ENCODE data around the gene SMIM10L2A. TPM values are rescaled to one million over a fixed set of nuclear protein-coding genes. Genes with fewer than 3 reads are reported as not detected.
"Not testable (repeated sequence)": the region's sequence is repeated elsewhere in the genome, so short reads cannot be mapped to it uniquely, and the experiment has no call there.

Gene SMIM10L2A
- total RNA-seq, 1 donor from 2014 or later, result 23.6 TPM

DNA sequence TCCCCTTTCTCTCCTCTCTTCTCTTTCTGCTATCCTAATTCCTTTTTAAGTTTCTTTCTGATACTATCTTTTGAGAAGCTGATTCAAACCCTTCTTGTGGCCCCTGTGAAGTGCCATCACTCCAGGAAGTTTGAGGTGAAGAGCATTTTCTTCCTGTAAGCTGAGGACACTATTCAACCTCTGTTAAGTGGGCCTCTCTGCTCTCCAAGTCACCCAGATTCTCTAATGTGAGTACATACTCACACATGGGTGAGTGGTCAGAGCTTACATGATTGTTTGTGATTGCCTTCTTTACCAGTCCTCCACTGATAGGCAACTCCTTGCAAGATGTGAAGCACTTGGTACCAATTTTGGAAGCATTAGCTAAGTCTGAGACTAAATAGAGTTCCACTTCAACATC is 18.4 kb upstream of the SMIM10L2A start:
- no peaks in the 10 kb centered on the region for H3K36me3 Mint-ChIP-seq (ENCODE audit: low read depth, unreplicated experiment)
- no peak for DNase-seq (ENCODE audit: low spot score)
- TF ChIP-seq, protein P1, sequence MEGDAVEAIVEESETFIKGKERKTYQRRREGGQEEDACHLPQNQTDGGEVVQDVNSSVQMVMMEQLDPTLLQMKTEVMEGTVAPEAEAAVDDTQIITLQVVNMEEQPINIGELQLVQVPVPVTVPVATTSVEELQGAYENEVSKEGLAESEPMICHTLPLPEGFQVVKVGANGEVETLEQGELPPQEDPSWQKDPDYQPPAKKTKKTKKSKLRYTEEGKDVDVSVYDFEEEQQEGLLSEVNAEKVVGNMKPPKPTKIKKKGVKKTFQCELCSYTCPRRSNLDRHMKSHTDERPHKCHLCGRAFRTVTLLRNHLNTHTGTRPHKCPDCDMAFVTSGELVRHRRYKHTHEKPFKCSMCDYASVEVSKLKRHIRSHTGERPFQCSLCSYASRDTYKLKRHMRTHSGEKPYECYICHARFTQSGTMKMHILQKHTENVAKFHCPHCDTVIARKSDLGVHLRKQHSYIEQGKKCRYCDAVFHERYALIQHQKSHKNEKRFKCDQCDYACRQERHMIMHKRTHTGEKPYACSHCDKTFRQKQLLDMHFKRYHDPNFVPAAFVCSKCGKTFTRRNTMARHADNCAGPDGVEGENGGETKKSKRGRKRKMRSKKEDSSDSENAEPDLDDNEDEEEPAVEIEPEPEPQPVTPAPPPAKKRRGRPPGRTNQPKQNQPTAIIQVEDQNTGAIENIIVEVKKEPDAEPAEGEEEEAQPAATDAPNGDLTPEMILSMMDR (IDR thresholded peaks at IDR 0.05; ENCODE audit: unreplicated experiment), result no peak
- no peaks in the 10 kb centered on the region for H3K4me1 Mint-ChIP-seq (ENCODE audit: unreplicated experiment)
- no peaks in the 10 kb centered on the region for H3K27me3 Mint-ChIP-seq (ENCODE audit: unreplicated experiment)
- H3K9me3 Mint-ChIP-seq (ENCODE audit: unreplicated experiment), result no peaks in the 10 kb centered on the region
- H3K27ac Mint-ChIP-seq (ENCODE audit: unreplicated experiment), result no peak overlapping the region
- no peak overlapping the region for H3K4me3 Mint-ChIP-seq (ENCODE audit: unreplicated experiment)

DNA sequence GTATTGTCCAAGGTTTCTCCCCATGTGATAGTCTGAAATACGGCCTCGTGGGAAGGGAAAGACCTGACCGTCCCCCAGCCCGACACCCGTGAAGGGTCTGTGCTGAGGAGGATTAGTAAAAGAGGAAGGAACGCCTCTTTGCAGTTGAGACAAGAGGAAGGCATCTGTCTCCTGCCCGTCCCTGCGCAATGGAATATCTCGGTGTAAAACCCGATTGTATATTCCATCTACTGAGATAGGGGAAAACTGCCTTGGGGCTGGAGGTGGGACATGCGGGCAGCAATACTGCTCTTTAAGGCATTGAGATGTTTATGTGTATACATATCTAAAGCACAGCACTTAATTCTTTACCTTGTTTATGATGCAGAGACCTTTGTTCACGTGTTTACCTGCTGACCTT is 15.3 kb upstream of the SMIM10L2A start:
- H3K9me3 Mint-ChIP-seq (ENCODE audit: unreplicated experiment); H3K4me1 Mint-ChIP-seq (ENCODE audit: unreplicated experiment); H3K27me3 Mint-ChIP-seq (ENCODE audit: unreplicated experiment); H3K4me3 Mint-ChIP-seq (ENCODE audit: unreplicated experiment); H3K27ac Mint-ChIP-seq (ENCODE audit: unreplicated experiment); DNase-seq (ENCODE audit: low spot score); H3K36me3 Mint-ChIP-seq (ENCODE audit: low read depth, unreplicated experiment): not testable (repeated sequence)

DNA sequence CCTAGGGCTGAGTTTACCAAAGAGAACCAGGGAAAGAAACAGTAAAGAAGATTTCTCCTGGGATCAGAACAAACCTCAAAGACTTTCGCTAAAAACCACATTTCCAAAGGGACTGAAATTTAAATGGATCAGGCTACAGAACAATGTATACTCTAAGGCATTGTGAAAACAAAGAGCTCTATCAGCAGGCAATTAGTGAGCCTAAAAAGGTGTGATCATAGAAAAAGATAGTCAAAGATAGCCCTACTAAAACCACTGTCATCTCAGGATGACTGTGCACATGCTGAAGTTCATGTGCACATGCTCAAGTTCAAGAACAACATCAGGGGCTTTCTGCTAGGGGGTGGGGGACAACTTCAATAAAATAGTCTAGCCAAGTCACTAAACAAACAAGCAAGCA is 12.9 kb upstream of the SMIM10L2A start:
- Mint-ChIP-seq H3K4me1 (ENCODE audit: unreplicated experiment) (peaks cover 5% of the 10 kb centered on the region), H3K4me3 (ENCODE audit: unreplicated experiment) (no peak overlapping the region), H3K36me3 (ENCODE audit: low read depth, unreplicated experiment) (no peaks in the 10 kb centered on the region), H3K27ac (ENCODE audit: unreplicated experiment) (no peak overlapping the region), H3K27me3 (ENCODE audit: unreplicated experiment) (no peaks in the 10 kb centered on the region), H3K9me3 (ENCODE audit: unreplicated experiment) (no peaks in the 10 kb centered on the region)
- TF ChIP-seq, protein P1 (IDR thresholded peaks at IDR 0.05; ENCODE audit: unreplicated experiment), result no peak
- no peak for DNase-seq (ENCODE audit: low spot score)

DNA sequence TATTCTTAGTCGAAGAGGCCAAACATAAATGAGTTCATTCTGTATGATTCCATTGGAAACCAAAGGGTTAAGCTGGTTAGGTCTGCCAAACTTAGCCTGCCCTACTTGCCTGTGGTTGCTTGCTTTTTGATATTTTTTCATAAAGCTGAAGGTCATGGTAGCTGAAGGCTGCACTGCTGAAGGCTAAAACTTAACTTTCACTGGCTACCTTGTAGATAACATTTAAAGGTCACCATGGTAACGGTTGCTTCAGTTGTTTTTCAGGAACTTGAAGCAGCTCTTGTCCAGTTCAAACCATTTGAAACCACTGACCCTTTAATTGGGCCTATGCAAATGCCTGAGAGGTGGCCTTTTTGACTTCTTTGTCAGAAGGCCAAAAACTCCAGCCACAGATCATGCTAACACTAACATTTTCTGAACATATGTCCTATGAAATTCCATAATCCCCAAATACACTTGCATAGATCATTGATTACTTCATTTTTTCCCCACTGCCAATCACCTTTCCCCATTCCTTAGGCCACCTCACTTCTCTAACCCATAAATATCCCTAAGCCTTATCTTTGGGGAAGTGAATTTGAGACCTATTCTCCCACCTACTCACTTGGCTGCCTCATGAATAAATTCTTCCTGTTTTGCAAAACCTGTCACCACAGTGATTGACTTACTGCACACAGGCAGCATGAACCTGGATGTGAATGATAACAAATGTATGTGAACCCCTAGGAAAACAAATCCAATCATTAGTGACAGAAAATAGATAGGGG is 10.7 kb upstream of the SMIM10L2A start:
- Mint-ChIP-seq H3K9me3 (ENCODE audit: unreplicated experiment) (no peaks in the 10 kb centered on the region), H3K36me3 (ENCODE audit: low read depth, unreplicated experiment) (no peaks in the 10 kb centered on the region), H3K4me1 (ENCODE audit: unreplicated experiment) (peaks cover 5% of the 10 kb centered on the region), H3K27me3 (ENCODE audit: unreplicated experiment) (no peaks in the 10 kb centered on the region), H3K27ac (ENCODE audit: unreplicated experiment) (peak overlapping the region; percentile 82), H3K4me3 (ENCODE audit: unreplicated experiment) (no peak overlapping the region)
- DNase-seq (ENCODE audit: low spot score), result no peak
- TF ChIP-seq, protein P1 (IDR thresholded peaks at IDR 0.05; ENCODE audit: unreplicated experiment), result no peak

DNA sequence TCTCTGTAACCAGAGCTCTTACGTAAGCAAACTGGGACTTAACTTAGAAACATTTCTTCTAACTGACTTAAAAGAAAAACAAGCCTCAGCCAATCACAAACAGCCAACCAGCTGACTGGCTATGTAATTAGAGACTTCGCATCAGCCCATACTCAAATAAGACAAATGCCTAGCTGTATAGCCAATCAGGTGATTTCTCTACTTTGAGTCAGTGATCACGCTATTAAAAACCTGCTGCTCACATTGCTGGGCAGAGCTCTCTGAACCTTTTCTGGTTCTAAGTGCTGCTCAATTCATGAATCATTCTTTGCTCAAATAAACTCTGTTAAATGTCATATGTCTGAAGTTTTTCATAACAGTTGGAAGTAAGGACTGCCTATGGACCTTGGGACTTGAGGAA is 9.9 kb upstream of the SMIM10L2A start:
- Mint-ChIP-seq H3K4me3 (ENCODE audit: unreplicated experiment) (no peak overlapping the region), H3K27ac (ENCODE audit: unreplicated experiment) (no peak overlapping the region), H3K36me3 (ENCODE audit: low read depth, unreplicated experiment) (no peaks in the 10 kb centered on the region), H3K27me3 (ENCODE audit: unreplicated experiment) (no peaks in the 10 kb centered on the region), H3K9me3 (ENCODE audit: unreplicated experiment) (no peaks in the 10 kb centered on the region), H3K4me1 (ENCODE audit: unreplicated experiment) (peaks cover 5% of the 10 kb centered on the region)
- DNase-seq (ENCODE audit: low spot score), result no peak
- TF ChIP-seq, protein P1 (IDR thresholded peaks at IDR 0.05; ENCODE audit: unreplicated experiment), result no peak

Data from endothelial cell (in vitro differentiated cells).